ENCODE results near the gene HCFC2.
"Not testable (repeated sequence)": the region's sequence is repeated elsewhere in the genome, so short reads cannot be mapped to it uniquely, and the experiment has no call there.

HCFC2 gene

GRCh38 chr12:104064031-104064841, at the start of gene HCFC2:
Gene HCFC2 (plus strand): TSS chr12:104064531. CDS start chr12:104064561, 30 bp downstream.
- peak; percentile 82 for DNase-seq (ENCODE audit: low read depth)
- H3K4me3 ChIP-seq (ENCODE audit: low read depth, low read length): peak within 1 kb of the TSS; percentile 95
- no peak for TF ChIP-seq CTCF (conservative IDR thresholded peaks at IDR 0.05; ENCODE audit: low read depth, low read length)

- H3K4me3 ChIP-seq (ENCODE audit: low read depth, low read length); DNase-seq (ENCODE audit: low read depth): not testable (repeated sequence)
Observed at GRCh38 chr12:104021862-104022261, 42.5 kb upstream of the HCFC2 start.

- TF ChIP-seq CTCF (conservative IDR thresholded peaks at IDR 0.05; ENCODE audit: low read depth, low read length): no peak
- H3K4me3 ChIP-seq (ENCODE audit: low read depth, low read length): no peak overlapping the region
- no peak for DNase-seq (ENCODE audit: low read depth)
Observed at GRCh38 chr12:104022786-104023185, 41.5 kb upstream of the HCFC2 start.

GRCh38 chr12:104023710-104024109, 40.6 kb upstream of the HCFC2 start:
- TF ChIP-seq CTCF (conservative IDR thresholded peaks at IDR 0.05; ENCODE audit: low read depth, low read length): no peak
- no peak overlapping the region for H3K4me3 ChIP-seq (ENCODE audit: low read depth, low read length)
- DNase-seq (ENCODE audit: low read depth): no peak

- no peak for TF ChIP-seq CTCF (conservative IDR thresholded peaks at IDR 0.05; ENCODE audit: low read depth, low read length)
Observed at GRCh38 chr12:104024348-104024747, 40.0 kb upstream of the HCFC2 start.

GRCh38 chr12:104025771-104026170, 38.6 kb upstream of the HCFC2 start:
- no peak overlapping the region for H3K4me3 ChIP-seq (ENCODE audit: low read depth, low read length)
- no peak for DNase-seq (ENCODE audit: low read depth)
- TF ChIP-seq CTCF (conservative IDR thresholded peaks at IDR 0.05; ENCODE audit: low read depth, low read length): no peak

More at GRCh38 chr12:104024348-104024747, 40.0 kb upstream of the HCFC2 start:
- no peak for DNase-seq (ENCODE audit: low read depth)
- H3K4me3 ChIP-seq (ENCODE audit: low read depth, low read length): no peak overlapping the region

GRCh38 chr12:104026841-104027599, 37.3 kb upstream of the HCFC2 start:
- no peak for TF ChIP-seq CTCF (conservative IDR thresholded peaks at IDR 0.05; ENCODE audit: low read depth, low read length)
- no peak overlapping the region for H3K4me3 ChIP-seq (ENCODE audit: low read depth, low read length)

GRCh38 chr12:104030596-104030995, 33.7 kb upstream of the HCFC2 start:
- not testable (repeated sequence) for DNase-seq (ENCODE audit: low read depth); H3K4me3 ChIP-seq (ENCODE audit: low read depth, low read length)

More at GRCh38 chr12:104026841-104027599, 37.3 kb upstream of the HCFC2 start:
- no peak for DNase-seq (ENCODE audit: low read depth)

- not testable (repeated sequence) for H3K4me3 ChIP-seq (ENCODE audit: low read depth, low read length); DNase-seq (ENCODE audit: low read depth)
Observed at GRCh38 chr12:104036143-104036542, 28.2 kb upstream of the HCFC2 start.

GRCh38 chr12:104039769-104040168, 24.6 kb upstream of the HCFC2 start:
- not testable (repeated sequence) for H3K4me3 ChIP-seq (ENCODE audit: low read depth, low read length); DNase-seq (ENCODE audit: low read depth)
